Skeletal muscle tissue (tissue), 4 donors: ENCODE measurements around the gene CLGN. TPM values are rescaled to one million over a fixed set of nuclear protein-coding genes. Genes with fewer than 3 reads are reported as not detected.
A peak's percentile ranks its signal among the peaks of the same experiment; 100 is the strongest.
"Not testable (repeated sequence)": the region's sequence is repeated elsewhere in the genome, so short reads cannot be mapped to it uniquely, and the experiment has no call there.

Experiments used
- H3K27ac ChIP-seq: one replicate; pipeline ENCODE4 v1.7.0; 2013; ENCODE audit warnings: mild to moderate bottlenecking, low read depth, low read length, inconsistent platforms
- H3K27me3 ChIP-seq, 3 donors: one replicate each; pipeline ENCODE4 v1.7.0; 2013; ENCODE audit warnings: low read length in 3 of 3; ENCODE audit not compliant: control insufficient read depth in 3 of 3, insufficient read depth in 3 of 3
- H3K36me3 ChIP-seq, 3 donors: one replicate each; pipeline ENCODE4 v1.7.0; 2013; ENCODE audit warnings: low read length in 3 of 3; ENCODE audit not compliant: control insufficient read depth in 3 of 3, insufficient read depth in 3 of 3
- H3K4me1 ChIP-seq, 3 donors: one replicate each; pipeline ENCODE4 v1.7.0; 2013; ENCODE audit warnings: low read length in 3 of 3, mild to moderate bottlenecking in 3 of 3; ENCODE audit not compliant: control insufficient read depth in 3 of 3, insufficient read depth in 3 of 3
- H3K4me3 ChIP-seq, 3 donors: one replicate each; pipeline ENCODE4 v1.7.0; 2013; ENCODE audit warnings: low read length in 3 of 3
- H3K9ac ChIP-seq, 3 donors: one replicate each; pipeline ENCODE4 v1.7.0; 2013; ENCODE audit warnings: low read length in 3 of 3, mild to moderate bottlenecking in 3 of 3, moderate library complexity in 2 of 3, low read depth in 1 of 3
- H3K9me3 ChIP-seq, 3 donors: one replicate each; pipeline ENCODE4 v1.7.0; 2013; ENCODE audit warnings: low read length in 3 of 3; ENCODE audit not compliant: control insufficient read depth in 3 of 3
- total RNA-seq: library from RNA; depleted of rRNA; stranded (reverse); fragments of >200 nt; gene quantifications from one replicate; pipeline ENCODE4 v1.2.3, GENCODE V29; 2014
- donor health status: Osteomylitis.

Gene CLGN
- total RNA-seq, 1 donor from 2014 or later: 1.0 TPM

GRCh38 chr4:140439644-140440142 is 12.2 kb upstream of the CLGN start:
- Histone ChIP-seq H3K27me3 (no peaks in the 10 kb centered on the region), H3K27ac (no peak overlapping the region), H3K36me3 (no peaks in the 10 kb centered on the region), H3K9ac (no peak overlapping the region), H3K9me3 (no peaks in the 10 kb centered on the region), H3K4me1 (no peaks in the 10 kb centered on the region), H3K4me3 (no peak overlapping the region)

DNA sequence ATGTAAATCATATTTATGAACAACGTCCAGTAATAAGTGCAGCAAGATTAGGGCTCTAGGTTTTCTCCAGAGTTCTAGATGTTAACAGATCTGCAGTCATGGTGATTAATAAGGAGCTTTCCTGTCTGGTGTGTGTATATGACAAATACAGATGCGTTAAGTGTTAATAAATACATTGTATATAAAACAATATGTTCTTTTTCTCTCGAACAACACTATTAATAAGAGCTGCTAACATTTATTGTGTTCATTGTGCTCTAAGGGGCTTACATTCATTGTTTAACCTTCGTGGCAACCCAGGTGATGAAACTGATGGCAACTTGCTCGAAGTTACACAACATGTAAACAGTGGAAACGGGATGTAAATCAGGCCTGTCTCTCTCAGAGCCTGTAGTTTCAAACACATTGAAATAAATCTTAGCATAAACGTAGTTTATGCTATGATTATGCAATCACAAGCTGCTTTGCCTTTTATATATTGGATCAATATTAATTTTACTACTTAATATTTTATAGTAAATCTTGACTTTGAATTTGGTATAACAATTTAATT is 547 bp upstream of the CLGN start:
- Histone ChIP-seq H3K4me3 (peak overlapping the region; percentile 80 to 94 (median 87)), H3K9ac (peak overlapping the region; percentile 43 to 77 (median 45)), H3K36me3 (no peaks in the 10 kb centered on the region), H3K27me3 (peaks cover 0 to 15% (median 0%) of the 10 kb centered on the region in 3 donors), H3K27ac (no peak overlapping the region), H3K4me1 (peaks cover 3 to 11% (median 5%) of the 10 kb centered on the region in 3 donors), H3K9me3 (no peaks in the 10 kb centered on the region)

GRCh38 chr4:140426610-140427105 is 790 bp downstream of the CLGN start:
- H3K4me1 ChIP-seq: peaks cover 3 to 11% (median 5%) of the 10 kb centered on the region in 3 donors
- H3K9ac ChIP-seq: peak overlapping the region; percentile 43 to 77 (median 61)
- H3K36me3 ChIP-seq: no peaks in the 10 kb centered on the region
- peaks cover 0 to 15% (median 0%) of the 10 kb centered on the region in 3 donors for H3K27me3 ChIP-seq
- no peak overlapping the region for H3K27ac ChIP-seq
- H3K4me3 ChIP-seq: peak overlapping the region; percentile 80 to 94 (median 87)
- no peaks in the 10 kb centered on the region for H3K9me3 ChIP-seq

DNA sequence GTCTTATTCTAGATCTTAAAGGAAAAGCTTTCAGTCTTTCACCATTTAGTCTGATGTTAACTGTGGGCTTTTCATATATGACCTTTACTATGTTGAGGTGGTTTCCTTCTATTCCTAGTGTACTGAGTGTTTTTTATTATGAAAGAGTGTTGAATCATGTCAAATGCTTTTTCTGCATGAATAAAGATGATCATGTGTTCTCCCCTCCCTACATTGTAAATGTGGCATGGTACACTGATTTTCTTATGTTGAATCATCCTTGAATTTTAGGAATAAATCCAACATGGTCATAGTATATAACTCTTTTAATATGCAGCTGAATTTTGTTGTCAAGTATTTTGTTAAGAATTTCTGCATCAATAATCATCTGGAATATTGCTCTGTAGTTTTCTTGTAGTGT is 4.3 kb downstream of the CLGN start:
- H3K4me1 ChIP-seq: peaks cover 3 to 11% (median 5%) of the 10 kb centered on the region in 3 donors
- H3K9ac ChIP-seq: no peak overlapping the region
- no peak overlapping the region for H3K27ac ChIP-seq
- no peaks in the 10 kb centered on the region for H3K36me3 ChIP-seq
- H3K4me3 ChIP-seq: no peak overlapping the region
- H3K9me3 ChIP-seq: no peaks in the 10 kb centered on the region
- H3K27me3 ChIP-seq: peaks cover 0 to 15% (median 0%) of the 10 kb centered on the region in 3 donors

DNA sequence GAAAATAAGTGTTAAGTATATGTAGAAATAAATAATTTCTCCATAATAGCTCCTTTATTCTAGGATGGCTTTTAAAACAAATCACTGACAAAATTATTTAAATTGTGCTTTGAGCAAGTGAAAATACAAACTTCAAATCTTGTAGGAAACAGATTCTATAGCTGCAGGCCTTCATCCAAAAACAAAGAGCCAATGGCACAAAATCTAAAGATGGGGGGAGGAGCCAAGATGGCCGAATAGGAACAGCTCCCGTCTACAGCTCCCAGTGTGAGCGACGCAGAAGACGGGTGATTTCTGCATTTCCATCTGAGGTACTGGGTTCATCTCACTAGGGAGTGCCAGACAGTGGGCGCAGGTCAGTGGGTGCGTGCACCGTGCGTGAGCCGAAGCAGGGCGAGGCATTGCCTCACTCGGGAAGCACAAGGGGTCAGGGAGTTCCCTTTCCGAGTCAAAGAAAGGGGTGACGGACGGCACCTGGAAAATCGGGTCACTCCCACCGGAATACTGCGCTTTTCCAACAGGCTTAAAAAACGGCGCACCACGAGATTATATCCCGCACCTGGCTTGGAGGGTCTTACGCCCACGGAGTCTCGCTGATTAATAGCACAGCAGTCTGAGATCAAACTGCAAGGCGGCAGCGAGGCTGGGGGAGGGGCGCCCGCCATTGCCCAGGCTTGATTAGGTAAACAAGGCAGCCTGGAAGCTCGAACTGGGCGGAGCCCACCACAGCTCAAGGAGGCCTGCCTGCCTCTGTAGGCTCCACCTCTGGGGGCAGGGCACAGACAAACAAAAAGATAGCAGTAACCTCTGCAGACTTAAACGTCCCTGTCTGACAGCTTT is 14.1 kb downstream of the CLGN start:
- not testable (repeated sequence) for H3K27me3 ChIP-seq, H3K4me3 ChIP-seq, H3K4me1 ChIP-seq, H3K9me3 ChIP-seq, H3K36me3 ChIP-seq, H3K9ac ChIP-seq, H3K27ac ChIP-seq

GRCh38 chr4:140408974-140409373 is 18.5 kb downstream of the CLGN start:
- Histone ChIP-seq H3K4me3 (no peak overlapping the region), H3K36me3 (no peaks in the 10 kb centered on the region), H3K9ac (no peak overlapping the region), H3K4me1 (no peaks in the 10 kb centered on the region), H3K27me3 (no peaks in the 10 kb centered on the region), H3K9me3 (no peaks in the 10 kb centered on the region), H3K27ac (no peak overlapping the region)

- Histone ChIP-seq H3K27ac (no peak overlapping the region), H3K36me3 (no peaks in the 10 kb centered on the region), H3K27me3 (no peaks in the 10 kb centered on the region), H3K4me1 (no peaks in the 10 kb centered on the region), H3K9me3 (no peaks in the 10 kb centered on the region), H3K4me3 (no peak overlapping the region), H3K9ac (no peak overlapping the region)
Measured at GRCh38 chr4:140406292-140406691, 21.2 kb downstream of the CLGN start.

- Histone ChIP-seq H3K36me3 (no peaks in the 10 kb centered on the region), H3K4me1 (no peaks in the 10 kb centered on the region), H3K27me3 (no peaks in the 10 kb centered on the region), H3K4me3 (no peak overlapping the region), H3K27ac (no peak overlapping the region), H3K9me3 (no peaks in the 10 kb centered on the region), H3K9ac (no peak overlapping the region)
Measured at GRCh38 chr4:140400111-140400510, 27.3 kb downstream of the CLGN start.

DNA sequence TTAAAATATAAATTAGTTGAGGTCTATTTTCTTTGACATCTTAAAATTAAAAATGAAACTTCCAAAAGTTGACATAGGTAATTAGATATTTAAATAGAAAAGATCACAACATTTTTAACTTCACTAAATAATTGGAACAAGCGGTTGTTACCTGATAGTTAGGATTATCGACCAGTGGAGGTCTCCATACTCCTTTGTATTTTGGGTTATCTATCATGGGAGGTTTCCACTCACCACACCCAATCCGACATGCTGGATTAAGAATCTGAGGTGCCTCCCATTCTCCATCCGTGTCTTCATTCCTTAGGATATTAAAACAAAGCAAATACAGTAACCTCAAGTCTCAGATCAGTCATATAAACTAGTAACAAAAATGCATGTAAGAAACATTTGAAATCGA is 31.8 kb downstream of the CLGN start:
- Histone ChIP-seq H3K9ac (no peak overlapping the region), H3K36me3 (no peaks in the 10 kb centered on the region), H3K9me3 (no peaks in the 10 kb centered on the region), H3K27ac (no peak overlapping the region), H3K27me3 (no peaks in the 10 kb centered on the region), H3K4me1 (no peaks in the 10 kb centered on the region), H3K4me3 (no peak overlapping the region)

GRCh38 chr4:140388015-140388414 is 39.4 kb downstream of the CLGN start:
- Histone ChIP-seq H3K4me3 (no peak overlapping the region), H3K4me1 (no peaks in the 10 kb centered on the region), H3K27me3 (no peaks in the 10 kb centered on the region), H3K9ac (no peak overlapping the region), H3K27ac (no peak overlapping the region), H3K36me3 (peaks cover 0 to 7% (median 0%) of the 10 kb centered on the region in 3 donors), H3K9me3 (no peaks in the 10 kb centered on the region)
